ENCODE data around the gene TNFRSF8. TPM values are rescaled to one million over a fixed set of nuclear protein-coding genes. Genes with fewer than 3 reads are reported as not detected.

The TNFRSF8 gene
- total and polyA plus RNA-seq, 9 of the 15 experiments (the other 6 are each of a cell fraction or from before 2014, with no cell fraction given) = 3.5 to 38.4 (median 17.1) TPM

DNA sequence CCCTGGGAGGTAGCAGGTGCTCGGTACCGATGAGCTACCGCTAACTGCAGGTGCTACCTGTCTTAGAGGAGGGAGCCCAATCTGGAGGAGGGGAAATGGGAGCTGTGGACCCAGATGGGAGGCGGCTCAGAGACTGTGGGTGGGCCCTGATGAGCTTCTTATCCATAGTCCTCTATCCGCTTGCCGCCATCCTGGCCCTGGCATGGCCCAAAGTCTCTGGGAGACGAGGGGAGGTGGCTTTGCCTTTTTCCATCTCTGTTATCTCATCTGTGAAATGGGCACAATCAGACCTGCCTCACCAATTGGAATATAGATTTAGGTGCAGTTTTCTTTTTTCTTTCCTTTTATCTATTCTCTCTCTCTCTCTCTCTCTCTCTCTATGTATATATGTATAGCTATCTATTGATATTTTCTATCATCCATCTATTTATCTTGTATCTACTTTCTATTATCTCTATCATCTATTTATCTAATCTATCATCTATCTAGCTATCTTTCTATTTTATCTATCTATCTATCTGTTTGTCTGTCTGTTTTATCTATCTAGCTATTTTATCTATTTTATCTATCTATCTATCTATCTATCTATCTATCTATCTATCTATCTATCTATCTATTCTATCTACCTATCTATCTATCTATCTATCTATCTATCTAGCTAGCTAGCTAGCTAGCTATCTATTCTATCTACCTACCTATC lies 120.1 kb downstream of the TNFRSF8 start (continued):
- TF ChIP-seq YY1 (IDR thresholded peaks at IDR 0.05; ENCODE audit: borderline replicate concordance in 1 of 3, control insufficient read depth in 1 of 3, extremely low read depth in 1 of 3, insufficient read depth in 3 of 3, insufficient read length in 1 of 3, insufficient replicate concordance in 2 of 3, low read depth in 1 of 3, low read length in 2 of 3) = no peak
- no peak for TF ChIP-seq ZNF184 (CRISPR knock-in tag; IDR thresholded peaks at IDR 0.05)
- TF ChIP-seq TAF15 (IDR thresholded peaks at IDR 0.05; ENCODE audit: low read depth, low read length) = no peak
- TF ChIP-seq E2F3 (CRISPR knock-in tag; IDR thresholded peaks at IDR 0.05) = no peak
- no peak for TF ChIP-seq KLF6 (CRISPR knock-in tag; IDR thresholded peaks at IDR 0.05; ENCODE audit: borderline replicate concordance)
- no peak for TF ChIP-seq ZNF76 (CRISPR knock-in tag; IDR thresholded peaks at IDR 0.05; ENCODE audit: borderline replicate concordance)
- no peak for TF ChIP-seq FOS (IDR thresholded peaks at IDR 0.05; ENCODE audit: extremely low read depth, insufficient read length)
- TF ChIP-seq, protein P1, sequence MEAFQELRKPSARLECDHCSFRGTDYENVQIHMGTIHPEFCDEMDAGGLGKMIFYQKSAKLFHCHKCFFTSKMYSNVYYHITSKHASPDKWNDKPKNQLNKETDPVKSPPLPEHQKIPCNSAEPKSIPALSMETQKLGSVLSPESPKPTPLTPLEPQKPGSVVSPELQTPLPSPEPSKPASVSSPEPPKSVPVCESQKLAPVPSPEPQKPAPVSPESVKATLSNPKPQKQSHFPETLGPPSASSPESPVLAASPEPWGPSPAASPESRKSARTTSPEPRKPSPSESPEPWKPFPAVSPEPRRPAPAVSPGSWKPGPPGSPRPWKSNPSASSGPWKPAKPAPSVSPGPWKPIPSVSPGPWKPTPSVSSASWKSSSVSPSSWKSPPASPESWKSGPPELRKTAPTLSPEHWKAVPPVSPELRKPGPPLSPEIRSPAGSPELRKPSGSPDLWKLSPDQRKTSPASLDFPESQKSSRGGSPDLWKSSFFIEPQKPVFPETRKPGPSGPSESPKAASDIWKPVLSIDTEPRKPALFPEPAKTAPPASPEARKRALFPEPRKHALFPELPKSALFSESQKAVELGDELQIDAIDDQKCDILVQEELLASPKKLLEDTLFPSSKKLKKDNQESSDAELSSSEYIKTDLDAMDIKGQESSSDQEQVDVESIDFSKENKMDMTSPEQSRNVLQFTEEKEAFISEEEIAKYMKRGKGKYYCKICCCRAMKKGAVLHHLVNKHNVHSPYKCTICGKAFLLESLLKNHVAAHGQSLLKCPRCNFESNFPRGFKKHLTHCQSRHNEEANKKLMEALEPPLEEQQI (IDR thresholded peaks at IDR 0.05) = no peak
- no peak for TF ChIP-seq TBP (optimal IDR thresholded peaks at IDR 0.05; ENCODE audit: low read depth, low read length)
- no peak for TF ChIP-seq GTF2E2 (tag; IDR thresholded peaks at IDR 0.05)
- TF ChIP-seq GABPB2 (CRISPR knock-in tag; conservative IDR thresholded peaks at IDR 0.05) = no peak
- TF ChIP-seq HDAC2 (IDR thresholded peaks at IDR 0.05) = peak; percentile 32; the same call in 1 of the 2 replicates
- TF ChIP-seq DIDO1 (tag; IDR thresholded peaks at IDR 0.05; ENCODE audit: low read depth) = no peak
- TF ChIP-seq, protein P2, sequence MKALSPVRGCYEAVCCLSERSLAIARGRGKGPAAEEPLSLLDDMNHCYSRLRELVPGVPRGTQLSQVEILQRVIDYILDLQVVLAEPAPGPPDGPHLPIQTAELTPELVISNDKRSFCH (CRISPR knock-in tag; IDR thresholded peaks at IDR 0.05) = no peak
- TF ChIP-seq, protein P2 (tag; IDR thresholded peaks at IDR 0.05) = no peak
- TF ChIP-seq, protein P3, sequence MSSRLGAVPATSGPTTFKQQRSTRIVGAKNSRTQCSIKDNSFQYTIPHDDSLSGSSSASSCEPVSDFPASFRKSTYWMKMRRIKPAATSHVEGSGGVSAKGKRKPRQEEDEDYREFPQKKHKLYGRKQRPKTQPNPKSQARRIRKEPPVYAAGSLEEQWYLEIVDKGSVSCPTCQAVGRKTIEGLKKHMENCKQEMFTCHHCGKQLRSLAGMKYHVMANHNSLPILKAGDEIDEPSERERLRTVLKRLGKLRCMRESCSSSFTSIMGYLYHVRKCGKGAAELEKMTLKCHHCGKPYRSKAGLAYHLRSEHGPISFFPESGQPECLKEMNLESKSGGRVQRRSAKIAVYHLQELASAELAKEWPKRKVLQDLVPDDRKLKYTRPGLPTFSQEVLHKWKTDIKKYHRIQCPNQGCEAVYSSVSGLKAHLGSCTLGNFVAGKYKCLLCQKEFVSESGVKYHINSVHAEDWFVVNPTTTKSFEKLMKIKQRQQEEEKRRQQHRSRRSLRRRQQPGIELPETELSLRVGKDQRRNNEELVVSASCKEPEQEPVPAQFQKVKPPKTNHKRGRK (tag; IDR thresholded peaks at IDR 0.05) = peak; percentile 57; the same call in 1 of the 2 replicates
- no peak for TF ChIP-seq ESRRB (CRISPR knock-in tag; IDR thresholded peaks at IDR 0.05; ENCODE audit: borderline replicate concordance)
- TF ChIP-seq, protein P4, sequence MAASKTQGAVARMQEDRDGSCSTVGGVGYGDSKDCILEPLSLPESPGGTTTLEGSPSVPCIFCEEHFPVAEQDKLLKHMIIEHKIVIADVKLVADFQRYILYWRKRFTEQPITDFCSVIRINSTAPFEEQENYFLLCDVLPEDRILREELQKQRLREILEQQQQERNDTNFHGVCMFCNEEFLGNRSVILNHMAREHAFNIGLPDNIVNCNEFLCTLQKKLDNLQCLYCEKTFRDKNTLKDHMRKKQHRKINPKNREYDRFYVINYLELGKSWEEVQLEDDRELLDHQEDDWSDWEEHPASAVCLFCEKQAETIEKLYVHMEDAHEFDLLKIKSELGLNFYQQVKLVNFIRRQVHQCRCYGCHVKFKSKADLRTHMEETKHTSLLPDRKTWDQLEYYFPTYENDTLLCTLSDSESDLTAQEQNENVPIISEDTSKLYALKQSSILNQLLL (CRISPR knock-in tag; IDR thresholded peaks at IDR 0.05; ENCODE audit: borderline replicate concordance) = no peak
- no peak for TF ChIP-seq ZNF274 (IDR thresholded peaks at IDR 0.05; ENCODE audit: borderline replicate concordance, low read depth, low read length)
- TF ChIP-seq CHD4 (IDR thresholded peaks at IDR 0.05; ENCODE audit: insufficient read depth, insufficient replicate concordance, low read depth, low read length, poor library complexity, severe bottlenecking) = no peak
- no peak for TF ChIP-seq CEBPG (CRISPR knock-in tag; IDR thresholded peaks at IDR 0.05)
- no peak for TF ChIP-seq CEBPG (tag; conservative IDR thresholded peaks at IDR 0.05 in 1 of 2, IDR thresholded peaks at IDR 0.05 in 1 of 2)
